H4 (cell line): ENCODE data around the gene BUB1. TPM values are rescaled to one million over a fixed set of nuclear protein-coding genes. Genes with fewer than 3 reads are reported as not detected.
"Not testable (repeated sequence)": the region's sequence is repeated elsewhere in the genome, so short reads cannot be mapped to it uniquely, and the experiment has no call there.

ENCODE experiments used
- DNase-seq: peaks from one replicate; pipeline ENCODE4 v3.0.0-alpha.2; 2015; ENCODE audit warnings: low spot score
- total RNA-seq: library from RNA; depleted of rRNA; stranded (reverse); fragments of >200 nt; shearing (Covaris generic); gene quantifications from 2 replicates; pipeline ENCODE4 v1.2.3, GENCODE V29; 2014; rRNA removed

BUB1 gene
- total RNA-seq: 57.7 and 85.3 TPM in 2 replicates

DNA sequence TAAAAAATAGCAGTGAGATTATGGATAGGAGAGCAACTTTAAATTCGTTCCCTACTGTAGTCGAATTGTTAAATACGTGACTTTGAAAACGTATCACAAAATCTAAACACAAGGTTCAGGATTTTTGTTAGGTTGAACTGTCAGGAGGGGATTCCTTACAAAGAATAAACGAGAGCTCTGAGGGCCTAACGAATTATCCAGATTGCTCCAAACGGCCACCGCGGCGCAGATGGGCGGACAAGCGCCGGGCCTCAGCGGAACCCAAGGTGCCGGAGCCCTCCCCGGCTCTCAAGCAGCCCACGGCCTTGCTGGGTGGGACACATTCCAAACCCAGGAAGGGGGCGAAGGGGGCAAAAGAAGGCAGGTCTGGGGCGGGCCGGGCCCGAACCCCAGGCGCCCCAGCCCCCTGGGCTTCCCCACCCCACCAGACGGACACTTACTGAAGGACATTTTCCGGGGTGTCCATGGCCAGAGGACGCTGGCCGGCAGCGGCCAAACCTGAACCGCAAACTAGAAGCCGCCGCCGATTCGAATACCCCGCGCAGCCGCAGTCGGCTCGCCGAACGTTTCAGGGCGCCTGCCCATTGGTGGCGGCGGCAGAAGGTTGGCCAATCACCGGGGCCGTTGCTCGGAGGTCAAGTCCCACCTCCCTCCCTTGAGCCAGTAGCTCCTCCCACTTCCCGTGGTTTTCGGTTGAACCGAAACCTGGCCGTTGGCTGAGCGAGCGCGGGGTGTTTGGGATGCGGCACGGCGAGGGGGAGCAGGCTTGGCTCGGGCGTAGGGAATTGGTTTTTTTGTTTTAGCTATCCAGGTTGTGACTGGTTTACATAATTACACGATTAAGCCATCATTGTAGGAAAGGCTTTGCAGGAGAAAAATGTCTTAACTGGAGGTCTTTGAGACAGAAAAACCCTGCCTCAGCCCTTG lies at the start of gene BUB1:
Gene BUB1, minus strand, starts transcription at position 534 of the 927 bp plus-strand sequence. Its CDS starts 68 bp downstream, at position 466.
- peak; percentile 96 for DNase-seq

DNA sequence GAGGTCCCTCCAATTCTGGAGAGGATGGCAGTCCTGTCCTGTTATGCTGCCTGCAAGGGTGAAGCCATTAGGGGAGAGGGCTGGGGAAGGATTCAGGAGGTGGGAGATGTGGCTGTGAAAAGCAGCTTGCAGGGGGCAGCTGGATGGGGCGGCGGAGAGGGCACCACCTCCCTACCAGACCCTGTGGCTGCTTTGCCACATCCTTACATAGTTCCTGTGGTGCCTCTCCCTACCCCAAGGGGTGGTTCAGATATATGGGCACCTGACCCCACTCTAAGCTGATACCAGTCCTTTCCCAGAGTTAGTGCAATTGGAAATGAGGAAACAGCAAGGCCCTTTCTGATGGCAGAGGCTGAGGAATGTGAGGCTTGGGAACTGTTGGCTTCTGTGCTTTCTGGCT lies 48.4 kb upstream of the BUB1 start:
- no peak for DNase-seq

DNA sequence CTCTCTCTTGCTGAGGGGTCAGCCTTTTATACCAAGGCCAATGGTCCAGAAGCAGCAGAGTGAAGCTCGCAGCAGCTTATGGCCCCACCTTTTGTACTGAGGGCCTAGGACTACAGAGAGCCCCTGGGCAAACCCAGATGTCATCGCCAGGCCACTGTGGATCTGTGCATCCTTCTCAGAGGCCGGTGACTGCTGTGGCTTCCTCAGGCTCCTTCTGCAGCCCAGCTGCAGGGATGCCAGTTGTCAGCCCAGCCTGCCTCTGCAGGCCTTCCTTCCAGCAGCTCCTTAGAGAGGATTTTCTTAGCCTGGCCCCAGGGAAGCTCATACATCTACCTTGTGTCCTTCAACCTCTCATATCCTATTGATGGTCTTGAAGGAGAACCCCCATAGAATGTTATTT lies 48.0 kb upstream of the BUB1 start:
- no peak for DNase-seq

DNA sequence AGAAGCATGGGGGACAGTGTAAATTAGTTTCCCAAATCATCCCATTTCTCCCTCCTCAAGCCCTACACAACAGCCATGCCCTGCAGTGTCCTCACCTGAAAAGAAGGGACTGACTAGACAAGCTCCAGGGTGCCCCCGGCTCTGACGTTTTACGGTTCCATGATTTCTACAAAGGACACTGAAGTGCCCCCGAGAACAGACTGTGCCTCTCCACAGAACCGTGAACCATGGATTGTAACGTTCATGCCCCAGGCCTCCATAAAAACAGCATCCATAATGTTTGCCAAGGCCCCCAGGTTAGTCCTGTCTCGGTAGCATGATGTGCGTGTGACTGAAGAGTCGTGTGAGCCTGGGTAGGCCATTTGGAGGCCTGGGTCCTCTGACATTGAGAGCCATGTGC lies 47.5 kb upstream of the BUB1 start:
- DNase-seq: no peak

DNA sequence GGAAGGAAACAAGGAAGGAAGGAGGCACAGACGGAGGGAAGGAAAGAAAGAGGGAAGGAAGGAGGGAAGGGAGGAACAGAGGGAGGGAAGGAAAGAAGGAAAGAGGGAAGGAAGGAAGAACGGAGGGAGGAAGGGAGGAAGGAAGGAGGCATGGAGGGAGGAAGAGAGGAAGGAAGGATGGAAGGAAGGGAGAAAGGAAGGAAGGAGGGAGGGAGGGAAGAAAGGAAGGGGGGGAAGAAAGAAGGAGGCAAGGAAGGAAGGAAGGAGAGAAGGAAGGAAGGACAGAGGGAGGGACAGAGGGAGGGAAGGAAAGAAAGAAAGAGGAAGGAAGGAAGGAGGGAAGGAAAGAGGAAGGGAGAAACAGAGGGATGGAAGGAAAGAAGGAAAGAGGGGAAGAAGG lies 47.0 kb upstream of the BUB1 start:
- no peak for DNase-seq

DNA sequence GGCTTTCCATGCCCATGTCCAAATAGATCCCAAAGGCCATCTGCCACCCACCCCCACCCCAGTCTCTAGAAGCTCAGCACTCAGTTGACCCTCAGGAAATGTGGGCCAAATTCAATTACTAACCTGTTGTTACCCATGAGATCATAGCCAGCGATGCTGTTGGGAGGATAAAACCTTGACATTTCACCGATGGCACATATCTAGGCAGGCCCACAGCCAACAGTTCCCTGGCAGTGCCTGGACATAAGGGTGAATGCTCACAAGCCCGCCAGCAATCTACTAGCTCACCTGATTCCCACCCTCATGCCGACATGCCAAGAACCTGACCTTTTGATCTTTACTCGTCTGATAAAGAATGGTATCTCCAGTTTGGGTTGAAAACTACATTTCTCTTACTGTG lies 42.7 kb upstream of the BUB1 start:
- DNase-seq: no peak

DNA sequence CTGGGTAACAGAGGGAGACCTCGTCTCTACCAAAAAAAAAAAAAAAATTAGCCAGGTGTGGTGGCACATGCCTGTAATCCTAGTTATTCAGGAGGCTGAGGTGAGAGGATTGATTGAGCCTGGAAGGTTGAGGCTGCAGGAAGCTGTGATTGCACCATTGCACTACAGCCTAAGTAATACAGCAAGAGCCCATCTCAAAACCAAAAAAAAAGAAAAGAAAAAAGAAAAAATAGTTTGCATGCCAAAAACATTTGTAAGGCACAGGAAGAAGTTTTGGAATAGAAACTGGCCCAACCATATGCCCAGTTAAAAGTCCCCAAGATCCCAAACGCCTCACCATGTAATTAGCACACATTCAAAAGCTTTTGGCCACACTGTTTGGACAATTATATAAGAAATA lies 41.1 kb upstream of the BUB1 start:
- DNase-seq: no peak

DNA sequence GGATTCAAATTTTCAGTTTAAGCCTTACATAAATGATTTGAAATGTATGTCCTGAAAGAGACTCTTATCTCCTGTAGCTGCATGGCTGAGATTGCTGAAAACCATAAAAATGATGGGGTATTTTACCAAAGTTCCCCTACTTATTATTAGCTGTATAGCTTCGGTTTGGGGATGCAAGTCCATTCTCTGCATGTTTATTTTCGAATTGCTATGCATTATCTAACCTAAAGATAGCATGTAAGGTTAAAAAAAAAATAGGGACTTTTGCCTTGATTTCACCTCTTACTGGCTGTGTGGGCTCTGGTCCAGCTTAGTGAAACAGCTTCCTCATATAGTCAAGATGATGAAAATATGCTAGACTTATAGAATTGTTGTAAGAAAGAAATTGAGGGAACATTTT lies 40.5 kb upstream of the BUB1 start:
- no peak for DNase-seq

DNA sequence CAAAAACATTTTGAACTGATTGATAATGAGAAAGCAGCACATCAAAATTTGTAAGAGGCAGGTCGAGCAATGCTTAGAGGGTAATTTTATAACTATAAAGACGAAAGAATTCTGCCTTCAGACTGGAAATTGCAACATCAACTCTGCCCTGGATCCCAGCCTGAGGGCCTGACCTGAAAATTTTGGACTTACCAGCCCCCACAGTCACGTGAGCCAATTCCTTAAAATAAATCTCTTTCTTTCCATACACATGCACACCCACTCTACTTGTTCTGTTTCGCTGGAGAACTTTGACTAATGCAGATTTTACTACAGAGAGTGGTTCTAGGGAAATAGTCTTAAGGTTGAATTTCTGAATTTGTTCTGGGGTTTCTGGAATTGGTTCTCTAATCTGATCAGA lies 39.9 kb upstream of the BUB1 start:
- DNase-seq: no peak

DNA sequence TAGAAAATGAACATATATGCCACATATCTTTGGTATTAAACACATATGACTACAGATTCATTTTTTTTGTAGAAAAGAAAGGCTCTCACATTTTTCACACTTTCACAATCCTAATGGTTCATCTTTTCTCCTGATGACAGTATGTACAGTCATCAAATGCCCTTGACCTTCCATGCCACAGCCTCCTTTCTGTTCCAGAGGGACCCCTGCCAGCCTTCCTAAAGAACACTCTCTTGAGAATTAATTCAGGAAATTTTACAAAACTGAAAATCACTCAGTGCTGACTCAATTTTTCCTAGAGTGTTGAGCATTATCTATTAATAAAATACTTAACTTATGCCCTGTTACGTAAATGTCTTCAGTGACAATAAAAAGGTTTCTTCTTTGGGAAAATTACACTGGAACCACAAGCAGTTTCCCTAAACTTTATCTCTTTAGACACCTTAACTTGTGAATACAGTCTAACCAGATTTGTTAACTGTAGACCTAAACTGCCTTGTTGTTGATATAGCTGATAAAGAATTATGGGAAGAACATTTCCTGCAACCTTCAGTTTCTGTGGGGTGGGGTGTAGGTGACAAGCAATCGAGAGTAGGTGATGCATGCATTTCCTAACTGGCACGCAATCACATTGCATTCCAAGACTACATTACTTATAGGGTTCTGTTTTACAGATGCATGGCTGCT lies 39.2 kb upstream of the BUB1 start:
- no peak for DNase-seq

DNA sequence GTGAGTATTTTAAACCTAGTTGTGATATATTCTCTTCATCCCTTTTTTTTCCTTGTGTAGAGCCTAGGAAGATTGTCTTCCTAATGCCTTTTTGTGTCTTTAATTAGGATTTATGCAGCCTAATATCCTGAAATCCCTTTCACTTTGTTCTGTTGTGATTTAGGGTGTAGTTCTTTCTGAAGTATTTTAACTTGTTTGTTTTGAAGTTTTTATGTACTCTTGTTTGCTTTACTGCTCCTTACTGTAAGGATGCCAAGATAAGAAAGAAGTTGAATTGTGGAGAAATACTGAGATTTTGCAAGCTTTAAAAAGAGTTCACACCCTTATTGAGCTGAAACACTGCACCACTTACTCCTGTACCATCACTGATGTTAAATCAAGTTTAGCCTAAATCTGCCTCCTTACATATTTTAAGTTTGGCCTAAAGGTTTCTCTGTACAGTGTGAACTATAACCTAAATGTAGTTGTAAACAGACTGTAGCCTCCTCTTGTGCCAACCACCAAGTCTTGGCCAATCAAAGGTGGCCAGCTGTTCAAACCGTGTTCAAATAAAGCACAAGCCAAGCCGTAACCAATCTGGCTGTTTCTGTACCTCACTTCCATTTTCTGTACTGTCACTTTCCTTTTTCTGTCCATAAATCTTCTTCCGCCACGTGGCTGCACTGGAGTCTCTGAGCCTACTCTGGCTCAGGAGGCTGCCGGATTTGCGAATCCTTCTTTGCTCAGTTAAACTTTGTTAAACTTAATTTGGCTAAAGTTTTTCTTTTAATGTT lies 36.8 kb upstream of the BUB1 start:
- peak; percentile 25 for DNase-seq

DNA sequence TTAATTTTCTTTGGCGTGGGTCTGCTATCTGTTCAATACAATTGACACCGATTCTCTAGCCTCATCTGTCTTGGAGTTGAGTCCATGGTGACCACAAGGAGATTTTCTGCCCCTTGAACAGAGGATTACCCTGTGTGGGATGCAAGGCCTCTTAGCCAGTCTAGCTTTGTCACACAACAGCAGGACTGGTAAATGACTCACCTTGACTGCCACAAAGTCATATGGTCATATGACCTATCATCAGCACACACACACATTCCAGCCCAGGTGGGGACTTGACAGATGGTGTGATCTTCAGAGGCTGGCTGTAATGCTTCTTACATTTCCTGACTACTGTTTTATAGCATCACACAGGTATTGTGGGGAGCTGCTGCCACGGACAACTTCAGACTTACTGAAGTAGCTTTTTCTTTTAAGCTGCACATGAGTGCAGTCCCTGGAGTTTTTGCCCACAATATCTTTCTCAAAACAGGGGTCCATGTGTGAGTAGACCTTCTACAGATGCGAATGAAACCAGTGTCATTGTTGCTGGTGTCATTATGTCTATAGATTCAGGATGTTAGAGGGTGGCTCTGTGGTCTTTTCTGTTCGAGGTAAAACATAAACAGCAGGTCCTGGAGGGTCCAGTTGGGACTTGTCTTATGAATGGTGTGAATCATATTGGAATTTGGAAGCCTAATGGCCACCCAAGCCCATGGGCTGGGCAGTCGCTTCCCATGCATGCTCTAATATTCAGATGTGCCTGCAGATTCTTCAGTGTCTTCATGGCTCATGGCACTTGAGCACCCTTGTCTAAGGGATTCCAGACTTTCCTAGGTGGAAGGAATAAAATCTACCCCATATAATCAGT lies 35.9 kb upstream of the BUB1 start:
- DNase-seq: peak; percentile 13

DNA sequence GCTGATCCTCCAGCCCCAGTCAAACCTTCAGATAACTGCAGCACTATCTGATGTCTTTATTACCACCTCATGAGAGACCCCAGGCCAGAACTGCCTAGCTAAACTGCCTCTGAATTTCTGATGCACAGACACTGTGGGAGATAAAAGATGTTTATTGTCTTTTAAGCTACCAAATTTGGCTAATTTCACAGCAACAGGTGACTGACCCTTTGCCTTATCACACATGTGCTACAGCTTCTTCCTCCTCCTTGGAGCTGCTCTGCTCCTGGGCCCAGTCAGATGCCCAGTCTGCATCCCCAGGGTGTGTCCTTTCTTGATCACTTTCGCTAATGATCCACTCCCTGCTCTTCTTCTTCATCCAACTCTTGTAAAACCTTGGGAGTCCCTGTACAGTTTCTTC lies 34.9 kb upstream of the BUB1 start:
- no peak for DNase-seq

DNA sequence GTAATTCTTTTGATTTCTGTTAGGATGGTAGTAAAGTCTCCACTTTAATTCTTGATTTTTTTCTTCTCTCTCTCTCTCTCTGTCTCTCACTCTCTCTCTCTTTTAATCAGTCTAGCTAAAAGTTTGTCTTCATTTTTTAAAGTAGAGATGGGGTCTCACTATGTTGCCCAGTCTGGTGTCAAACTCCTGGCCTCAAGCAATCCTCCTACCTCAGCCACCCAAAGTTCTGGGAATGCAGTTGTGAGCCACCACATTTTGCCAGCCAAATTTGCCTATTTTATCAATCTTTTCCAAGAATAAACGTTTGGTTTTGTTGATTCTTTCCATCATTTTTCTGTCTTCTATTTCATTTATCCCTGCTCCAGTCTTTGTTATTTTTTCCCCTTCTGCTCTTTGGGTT lies 30.6 kb upstream of the BUB1 start:
- no peak for DNase-seq

DNA sequence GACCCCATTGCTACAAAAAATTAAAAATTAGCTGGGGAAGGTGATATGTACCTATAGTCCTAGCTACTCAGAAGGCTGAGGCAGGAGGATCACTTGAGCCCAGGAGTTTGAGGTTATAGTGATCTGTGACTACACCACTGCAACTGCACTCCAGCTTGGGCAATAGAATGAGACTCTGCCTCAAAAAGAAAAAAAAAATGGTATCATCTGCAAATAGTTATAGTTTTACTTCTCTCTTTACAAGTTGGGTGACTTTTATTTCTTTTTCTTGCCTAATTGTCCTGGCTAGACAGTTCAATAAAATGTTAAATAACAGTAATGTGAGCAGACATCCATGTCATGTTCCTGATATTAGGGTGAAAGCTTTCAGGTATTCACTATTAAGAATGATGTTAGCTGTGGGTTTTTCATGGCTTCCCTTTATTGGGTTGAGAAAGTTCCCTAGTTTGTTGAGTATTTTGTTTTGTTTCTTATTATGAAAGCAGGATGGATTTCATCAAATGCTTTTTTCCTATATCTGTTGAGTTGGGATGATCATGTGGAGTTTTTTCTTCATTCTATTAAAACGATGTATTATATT lies 29.6 kb upstream of the BUB1 start:
- no peak for DNase-seq

DNA sequence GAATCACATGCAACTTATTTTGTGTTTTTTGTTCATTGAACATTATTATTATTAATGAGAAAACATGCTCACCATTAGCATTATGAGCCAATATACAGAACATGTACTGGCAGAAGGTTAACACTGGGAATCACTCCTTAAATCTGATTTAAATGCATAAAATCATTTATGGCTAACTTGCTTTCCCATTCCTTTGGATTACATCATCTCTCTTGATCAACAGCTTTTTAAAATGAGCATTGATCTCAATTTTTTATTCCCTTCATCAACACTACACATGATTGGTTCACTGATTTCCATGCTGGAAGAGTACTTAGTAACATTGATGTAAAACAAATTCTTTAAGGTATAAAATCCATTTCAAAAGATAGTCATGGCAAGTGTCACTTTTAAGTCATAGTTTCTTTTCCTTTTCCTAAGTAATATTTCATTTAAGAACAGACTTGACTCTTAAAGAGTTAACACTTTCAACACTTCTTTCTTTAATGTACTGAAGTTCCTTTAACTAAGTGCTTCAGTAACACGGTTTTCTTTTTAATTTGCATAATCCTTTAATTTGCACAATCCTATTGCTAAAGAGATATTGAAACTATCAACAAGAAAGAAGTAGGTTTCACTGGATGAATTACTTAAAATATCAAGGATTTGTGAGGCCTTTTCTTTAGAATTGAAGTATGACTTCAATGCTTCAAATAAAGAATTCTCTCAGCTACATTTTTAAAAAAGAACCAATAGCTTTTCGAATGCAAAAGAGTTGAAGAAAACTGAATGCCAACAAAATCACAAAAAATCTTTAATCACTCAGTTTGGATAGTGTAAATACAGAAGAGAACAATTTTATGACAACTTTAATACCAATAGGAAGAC lies 24.9 kb upstream of the BUB1 start:
- no peak for DNase-seq

DNA sequence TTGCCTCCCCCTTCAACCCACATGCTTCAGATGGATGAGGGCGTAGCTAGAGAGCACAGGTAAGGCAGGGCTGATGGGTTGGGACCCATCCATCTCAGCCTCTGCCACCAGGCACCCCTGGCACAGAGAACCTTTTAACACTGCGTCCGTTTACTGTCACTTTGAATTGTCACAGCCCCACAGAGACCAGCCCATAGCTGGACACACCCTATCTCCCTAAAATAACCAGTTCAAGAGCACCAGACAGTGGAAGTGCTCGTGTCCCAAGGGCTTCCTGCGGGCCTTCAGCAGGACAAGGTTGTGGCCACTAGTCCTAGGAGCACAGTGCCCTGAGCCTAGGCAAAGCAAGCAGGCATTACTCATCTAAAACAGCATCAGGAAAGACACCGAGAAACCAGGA lies 20.4 kb upstream of the BUB1 start:
- not testable (repeated sequence) for DNase-seq

DNA sequence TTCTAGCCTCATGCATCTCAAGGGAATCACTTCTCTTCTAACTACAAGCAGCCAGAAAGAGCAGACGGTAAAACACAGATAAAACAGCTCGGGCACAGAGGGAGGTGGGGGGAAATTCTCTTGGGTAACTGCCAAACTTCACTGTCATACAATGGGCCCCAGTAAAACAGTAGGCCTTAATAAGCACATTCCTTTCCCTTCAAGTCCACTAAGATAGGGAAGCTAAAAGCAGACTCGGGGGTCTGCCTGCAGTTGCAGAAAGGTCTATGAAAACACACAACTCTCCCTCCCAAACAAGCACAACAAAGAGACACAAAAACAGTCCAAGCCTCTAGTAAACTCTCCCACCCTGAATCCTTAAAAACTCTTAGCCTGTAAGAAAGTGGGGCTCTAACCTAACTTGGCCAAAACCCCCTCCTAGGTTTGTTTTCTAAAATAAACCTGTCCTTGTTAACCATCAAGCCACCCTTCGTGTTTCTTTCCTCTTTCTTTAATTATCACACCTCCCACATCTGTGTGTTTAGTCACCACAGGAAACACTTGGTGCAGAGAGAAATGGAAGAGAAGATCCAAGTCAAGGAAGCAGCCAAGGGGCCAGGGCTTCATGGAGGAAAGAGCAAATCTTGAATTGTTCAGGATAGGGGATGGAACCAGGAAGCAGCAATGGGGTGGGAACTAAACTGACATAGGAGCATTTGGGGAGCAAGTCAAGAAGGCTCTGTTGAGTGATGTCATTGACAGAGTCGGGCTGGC lies 17.5 kb upstream of the BUB1 start:
- DNase-seq: not testable (repeated sequence)

DNA sequence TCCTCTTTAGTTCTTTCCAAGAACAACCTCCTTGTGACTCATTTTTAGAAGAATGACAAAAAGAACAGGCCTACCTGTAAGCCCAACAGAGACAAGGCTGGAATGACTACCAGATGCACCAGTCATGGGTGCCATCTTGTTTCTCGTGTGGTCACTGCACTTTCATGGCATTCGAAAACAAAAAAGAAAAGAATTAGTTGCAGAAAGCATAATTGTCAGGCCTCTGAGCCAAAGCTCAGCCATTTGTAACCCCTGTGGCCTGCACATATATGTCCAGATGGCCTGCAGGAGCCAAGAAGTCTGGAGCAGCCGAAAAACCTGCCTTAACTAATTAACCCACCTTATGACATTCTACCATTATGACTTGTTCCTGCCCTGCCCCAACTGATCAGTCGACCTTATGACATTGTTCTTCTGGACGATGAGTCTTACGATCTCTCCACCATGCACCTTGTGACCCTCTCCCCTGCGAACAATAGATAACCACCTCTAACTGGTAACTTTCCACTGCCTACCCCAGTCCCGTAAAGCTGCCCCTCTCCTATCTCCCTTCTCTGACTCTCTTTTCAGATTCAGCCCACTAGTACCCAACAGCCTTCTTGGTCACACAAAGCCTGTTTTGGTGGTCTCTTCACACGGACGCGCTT lies 13.9 kb upstream of the BUB1 start:
- DNase-seq: no peak
